Activated CD4-positive, alpha-beta memory T cell treated with anti-CD3 and anti-CD28 coated beads for 36 hours (primary cell): ENCODE results near the gene RGS9. TPM values are rescaled to one million over a fixed set of nuclear protein-coding genes. Genes with fewer than 3 reads are reported as not detected.

Experiments
- CTCF ChIA-PET: fragments of 350-600 bp; sonication (Branson Sonifier 250); formaldehyde crosslinking; loops from one replicate; lab custom pipeline; 2021; ENCODE audit warnings: antibody characterized with exemption, inconsistent platforms; lab: Charles Lee
- POLR2A ChIA-PET: fragments of 350-600 bp; sonication (Branson Sonifier 250); formaldehyde crosslinking; loops from one replicate; lab custom pipeline; 2021; ENCODE audit warnings: antibody characterized with exemption; lab: Charles Lee
- DNase-seq: peaks from one replicate; pipeline ENCODE4 v3.0.0-alpha.2; 2020
- H3K27ac Mint-ChIP-seq: one replicate; pipeline ENCODE4 v1.8.0; 2021; ENCODE audit warnings: mixed read lengths
- H3K27me3 Mint-ChIP-seq: one replicate; pipeline ENCODE4 v1.8.0; 2021; ENCODE audit warnings: mixed read lengths
- H3K36me3 Mint-ChIP-seq: one replicate; pipeline ENCODE4 v1.8.0; 2021; ENCODE audit warnings: mixed read lengths
- H3K4me1 Mint-ChIP-seq: one replicate; pipeline ENCODE4 v1.8.0; 2021; ENCODE audit warnings: low read depth, mixed read lengths
- H3K4me3 Mint-ChIP-seq: one replicate; pipeline ENCODE4 v1.8.0; 2021; ENCODE audit warnings: mild to moderate bottlenecking, mixed read lengths
- H3K9me3 Mint-ChIP-seq: one replicate; pipeline ENCODE4 v1.8.0; 2021; ENCODE audit warnings: mixed read lengths
- intact Hi-C: fragments of 100-400 bp; cut with micrococcal nuclease; formaldehyde crosslinking; loops from one replicate; pipeline ENCODE4 v1.15.1; 2023
- total RNA-seq, 2 experiments: library from RNA; stranded (reverse); gene quantifications; one replicate each; pipeline ENCODE4 v1.2.3, GENCODE V29; 2021

RGS9 gene
- total RNA-seq, 2 experiments from 2014 or later: 6.4 to 8.7 TPM

- no peak for DNase-seq
- Mint-ChIP-seq H3K4me1 (peaks cover 16% of the 10 kb centered on the region), H3K27ac (no peak overlapping the region), H3K27me3 (no peaks in the 10 kb centered on the region), H3K4me3 (no peak overlapping the region), H3K36me3 (no peaks in the 10 kb centered on the region), H3K9me3 (no peaks in the 10 kb centered on the region)
- intact Hi-C loops: no loop called here
- CTCF ChIA-PET: interaction anchor here (0.6 kb wide), 1 partner anchor 13 kb away, joined by 3 read pairs; no protein-coding TSS in a partner anchor
- POLR2A ChIA-PET: no interaction called here
Measured at GRCh38 chr17:65158622-65159021, 21.5 kb downstream of the RGS9 start.

DNA sequence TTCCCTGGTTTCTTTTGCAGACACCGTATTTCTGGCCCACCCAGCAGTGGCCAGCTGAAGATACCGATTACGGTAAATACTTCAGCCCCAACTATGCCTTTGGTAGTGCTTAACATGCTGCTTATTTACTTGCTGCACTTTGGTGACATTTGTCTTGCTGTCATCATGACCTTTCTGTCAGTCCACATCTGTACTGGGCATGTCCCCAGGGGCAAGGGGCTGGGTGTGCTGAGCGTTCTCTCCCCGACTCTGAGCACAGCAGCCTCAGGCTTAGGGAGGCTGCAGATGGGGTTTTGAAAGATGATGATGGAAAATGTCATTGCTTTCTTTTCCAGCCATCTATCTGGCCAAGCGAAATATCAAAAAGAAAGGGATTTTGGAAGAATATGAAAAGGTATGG, 23.3 kb downstream of the RGS9 start:
- ChIA-PET CTCF (interaction anchor here (0.7 to 0.9 kb wide), 2 partner anchors 23 to 30 kb away, joined by 3 read pairs; partner anchors contain the start of gene RGS9), POLR2A (no interaction called here)
- H3K27ac Mint-ChIP-seq: no peak overlapping the region
- H3K36me3 Mint-ChIP-seq: no peaks in the 10 kb centered on the region
- no peaks in the 10 kb centered on the region for H3K27me3 Mint-ChIP-seq
- peaks cover 17% of the 10 kb centered on the region for H3K4me1 Mint-ChIP-seq
- DNase-seq: no peak
- intact Hi-C loops: no loop called here
- H3K9me3 Mint-ChIP-seq: no peaks in the 10 kb centered on the region
- no peak overlapping the region for H3K4me3 Mint-ChIP-seq

DNA sequence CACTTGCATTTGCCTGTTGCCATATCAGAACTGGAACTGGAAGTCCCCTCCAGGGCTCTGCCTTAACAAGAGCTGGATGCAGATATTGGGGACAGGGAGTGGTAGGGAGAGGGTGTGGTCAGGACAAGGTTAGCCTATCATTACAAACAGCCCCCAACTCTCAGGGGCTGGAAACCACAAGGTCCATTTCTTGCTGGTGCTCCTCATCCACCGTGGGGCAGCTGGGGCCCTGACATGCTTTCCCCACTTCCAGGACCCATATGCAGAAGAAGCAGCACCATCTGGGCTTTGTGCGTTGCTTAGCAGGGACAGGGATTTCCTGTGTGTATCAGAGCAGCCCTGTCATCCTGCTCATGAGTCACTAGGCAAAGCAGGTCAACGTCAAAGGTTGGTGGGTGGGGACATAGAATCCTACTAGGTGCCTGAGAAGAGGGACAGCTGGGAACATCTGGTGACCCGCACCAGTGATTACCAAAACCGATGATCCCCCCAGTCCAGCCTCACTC, 26.9 kb downstream of the RGS9 start:
- DNase-seq: peak; percentile 81
- Mint-ChIP-seq H3K27me3 (no peaks in the 10 kb centered on the region), H3K9me3 (no peaks in the 10 kb centered on the region), H3K4me1 (peaks cover 14% of the 10 kb centered on the region), H3K36me3 (no peaks in the 10 kb centered on the region), H3K27ac (peak overlapping the region; percentile 51), H3K4me3 (no peak overlapping the region)
- intact Hi-C loops: loop anchor here (1.0 kb wide), 1 partner anchor 17 kb away; no protein-coding TSS in a partner anchor
- ChIA-PET CTCF (no interaction called here), POLR2A (interaction anchor here (0.9 to 1.6 kb wide), 3 partner anchors 9 to 17 kb away, joined by 4 to 6 read pairs (median 5); no protein-coding TSS in a partner anchor)

- ChIA-PET CTCF (interaction anchor here (0.7 kb wide), 1 partner anchor 26 kb away, joined by 3 read pairs; no protein-coding TSS in a partner anchor), POLR2A (no interaction called here)
- intact Hi-C loops: no loop called here
- Mint-ChIP-seq H3K36me3 (no peaks in the 10 kb centered on the region), H3K9me3 (no peaks in the 10 kb centered on the region), H3K27me3 (no peaks in the 10 kb centered on the region), H3K27ac (no peak overlapping the region), H3K4me3 (no peak overlapping the region), H3K4me1 (peaks cover 20% of the 10 kb centered on the region)
- no peak for DNase-seq
Measured at GRCh38 chr17:65166787-65167186, 29.6 kb downstream of the RGS9 start.

- Mint-ChIP-seq H3K36me3 (no peaks in the 10 kb centered on the region), H3K4me3 (no peak overlapping the region), H3K27me3 (no peaks in the 10 kb centered on the region), H3K27ac (no peak overlapping the region), H3K9me3 (no peaks in the 10 kb centered on the region), H3K4me1 (peaks cover 24% of the 10 kb centered on the region)
- ChIA-PET POLR2A (no interaction called here), CTCF (no interaction called here)
- intact Hi-C loops: no loop called here
- no peak for DNase-seq
Measured at GRCh38 chr17:65167566-65167965, 30.4 kb downstream of the RGS9 start.

DNA sequence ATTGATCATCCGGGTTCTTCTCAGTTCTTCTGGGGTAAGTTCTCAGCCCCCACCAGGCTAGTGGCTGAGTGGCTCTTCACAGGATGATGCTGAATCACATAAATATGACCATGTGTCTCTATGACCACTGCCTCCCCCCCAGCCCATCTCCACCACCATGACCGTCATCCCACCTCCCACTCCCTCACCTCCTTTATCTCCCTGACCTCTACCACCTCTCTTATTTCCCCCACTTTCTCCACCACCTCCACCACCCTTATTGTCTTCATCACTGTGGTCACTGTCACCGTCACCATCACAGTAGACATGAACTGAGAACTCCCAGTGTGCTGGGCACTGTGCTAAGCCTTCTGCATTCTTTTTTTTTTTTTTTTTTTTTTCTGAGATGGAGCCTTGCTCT, 32.5 kb downstream of the RGS9 start:
- Mint-ChIP-seq H3K4me1 (peaks cover 10% of the 10 kb centered on the region), H3K27ac (no peak overlapping the region), H3K9me3 (no peaks in the 10 kb centered on the region), H3K4me3 (no peak overlapping the region), H3K36me3 (no peaks in the 10 kb centered on the region), H3K27me3 (no peaks in the 10 kb centered on the region)
- intact Hi-C loops: no loop called here
- POLR2A ChIA-PET: no interaction called here
- DNase-seq: no peak
- CTCF ChIA-PET: no interaction called here

DNA sequence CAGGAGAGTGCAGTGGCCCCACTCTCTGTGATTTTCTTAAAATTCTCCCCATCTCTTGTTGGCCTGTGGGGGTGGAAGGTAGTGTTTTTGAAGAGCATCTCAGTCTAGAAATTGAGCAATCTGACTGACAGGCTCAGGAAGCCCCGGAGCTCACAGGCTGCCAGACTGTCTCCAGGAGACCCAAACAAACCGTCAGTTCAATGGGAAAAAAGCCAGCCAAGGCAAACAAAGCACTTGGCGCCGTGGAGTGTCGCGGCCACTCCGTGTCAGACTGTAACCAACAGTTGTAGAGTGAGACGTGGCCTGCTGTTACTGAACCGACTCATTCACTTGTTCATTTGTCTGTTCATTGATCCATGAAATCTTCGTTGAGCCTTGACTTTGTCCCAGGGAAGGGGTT, 33.7 kb downstream of the RGS9 start:
- no peak overlapping the region for H3K27ac Mint-ChIP-seq
- ChIA-PET POLR2A (no interaction called here), CTCF (interaction anchor here (1.1 kb wide), 1 partner anchor 34 kb away, joined by 3 read pairs; the partner anchor contains the start of gene RGS9)
- no peaks in the 10 kb centered on the region for H3K27me3 Mint-ChIP-seq
- intact Hi-C loops: no loop called here
- H3K36me3 Mint-ChIP-seq: no peaks in the 10 kb centered on the region
- H3K9me3 Mint-ChIP-seq: no peaks in the 10 kb centered on the region
- DNase-seq: no peak
- peaks cover 13% of the 10 kb centered on the region for H3K4me1 Mint-ChIP-seq
- H3K4me3 Mint-ChIP-seq: no peak overlapping the region

GRCh38 chr17:65171752-65172151, 34.6 kb downstream of the RGS9 start:
- ChIA-PET POLR2A (interaction anchor here (2.7 kb wide), 1 partner anchor 10 kb away, joined by 14 read pairs; no protein-coding TSS in a partner anchor), CTCF (interaction anchor here (1.1 to 1.2 kb wide), 3 partner anchors 13 to 71 kb away, joined by 3 read pairs; partner anchors contain the start of gene RGS9)
- Mint-ChIP-seq H3K4me3 (no peak overlapping the region), H3K27me3 (no peaks in the 10 kb centered on the region), H3K27ac (peak overlapping the region; percentile 20), H3K4me1 (peaks cover 20% of the 10 kb centered on the region), H3K36me3 (no peaks in the 10 kb centered on the region), H3K9me3 (no peaks in the 10 kb centered on the region)
- DNase-seq: no peak
- intact Hi-C loops: loop anchor here (2.0 kb wide), 2 partner anchors 49 to 197 kb away; no protein-coding TSS in a partner anchor

GRCh38 chr17:65172496-65173136, 35.4 kb downstream of the RGS9 start:
- Mint-ChIP-seq H3K9me3 (no peaks in the 10 kb centered on the region), H3K27ac (peak overlapping the region; percentile 40), H3K4me3 (no peak overlapping the region), H3K36me3 (no peaks in the 10 kb centered on the region), H3K4me1 (peaks cover 29% of the 10 kb centered on the region), H3K27me3 (no peaks in the 10 kb centered on the region)
- DNase-seq: no peak
- CTCF ChIA-PET: interaction anchor here (1.1 to 1.7 kb wide), 6 partner anchors 9 to 72 kb away, joined by 3 to 11 read pairs (median 4); partner anchors contain the start of gene RGS9
- intact Hi-C loops: loop anchor here (1.0 to 2.0 kb wide), 3 partner anchors 9 to 198 kb away; no protein-coding TSS in a partner anchor
- POLR2A ChIA-PET: interaction anchor here (0.6 to 2.7 kb wide), 6 partner anchors 8 to 116 kb away, joined by 3 to 14 read pairs (median 5); partner anchors contain the start of genes GNA13 and RGS9

DNA sequence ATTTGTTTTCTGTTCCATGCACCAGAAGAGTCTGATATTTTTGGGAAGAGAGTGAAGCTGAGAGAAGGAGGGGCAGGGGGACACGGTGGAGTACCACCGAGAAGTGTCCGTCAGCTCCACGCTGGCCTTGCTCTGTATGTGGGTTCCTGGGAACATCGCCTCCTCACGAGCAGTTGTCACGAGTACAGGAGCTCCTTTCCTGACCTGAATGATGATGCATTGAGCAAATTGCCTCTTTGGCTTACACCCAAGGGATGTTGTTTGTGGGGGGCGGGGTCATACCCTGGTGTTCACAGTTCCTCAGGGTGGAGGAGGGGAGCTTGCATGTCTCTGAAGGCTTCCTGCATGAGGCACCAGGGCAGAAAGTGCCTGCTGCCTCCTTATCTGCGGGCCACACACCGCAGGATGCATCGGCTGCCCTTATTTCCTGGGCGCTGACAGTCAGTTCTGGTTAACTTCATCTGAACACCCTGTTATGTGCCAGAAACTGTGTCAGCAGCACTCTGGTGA, 36.2 kb downstream of the RGS9 start:
- Mint-ChIP-seq H3K4me3 (no peak overlapping the region), H3K4me1 (peaks cover 34% of the 10 kb centered on the region), H3K27ac (no peak overlapping the region), H3K9me3 (no peaks in the 10 kb centered on the region), H3K27me3 (no peaks in the 10 kb centered on the region), H3K36me3 (no peaks in the 10 kb centered on the region)
- ChIA-PET POLR2A (interaction anchor here (0.6 to 2.7 kb wide), 7 partner anchors 8 to 117 kb away, joined by 3 to 14 read pairs (median 5); partner anchors contain the start of genes GNA13 and RGS9), CTCF (interaction anchor here (0.9 to 1.7 kb wide), 6 partner anchors 8 to 117 kb away, joined by 3 to 11 read pairs (median 4); partner anchors contain the start of genes GNA13 and RGS9)
- intact Hi-C loops: loop anchor here (1.0 to 2.0 kb wide), 3 partner anchors 8 to 199 kb away; no protein-coding TSS in a partner anchor
- DNase-seq: peak; percentile 91

DNA sequence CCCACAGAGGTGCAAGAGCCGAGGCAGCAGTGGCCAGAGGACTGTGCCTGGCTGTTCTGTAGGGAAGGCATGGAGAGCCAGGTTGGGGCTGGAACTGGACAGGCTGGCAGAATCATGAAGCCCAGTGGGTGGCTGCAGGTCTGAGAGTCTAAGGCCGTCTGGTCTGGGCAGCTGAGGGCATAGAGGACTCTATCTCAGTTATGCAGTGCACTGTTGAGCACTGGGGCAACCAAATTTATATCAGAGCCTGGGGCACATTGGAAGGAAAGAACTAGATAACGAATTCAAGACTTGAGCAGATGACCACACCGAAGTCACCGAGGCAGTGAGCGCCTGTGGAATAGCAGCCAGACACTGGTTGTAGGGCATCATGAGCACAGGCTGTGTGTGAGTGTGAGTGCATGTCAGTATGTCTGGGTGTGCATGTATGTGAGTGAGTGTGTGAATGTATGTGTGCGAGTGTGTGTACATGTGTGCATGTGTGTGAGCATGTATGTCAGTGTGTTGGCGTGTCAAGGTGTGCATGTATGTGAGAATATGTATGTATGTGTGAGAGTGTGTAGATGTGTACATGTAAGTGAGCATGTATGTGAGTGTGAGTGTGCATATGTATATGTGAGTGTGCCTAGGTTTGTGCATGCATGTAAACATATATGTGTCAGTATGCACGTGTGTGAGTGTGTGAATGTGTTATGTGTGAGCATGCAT, 37.0 kb downstream of the RGS9 start:
- intact Hi-C loops: loop anchor here (1.0 to 2.0 kb wide), 3 partner anchors 7 to 199 kb away; no protein-coding TSS in a partner anchor
- CTCF ChIA-PET: interaction anchor here (0.9 to 1.7 kb wide), 5 partner anchors 25 to 118 kb away, joined by 3 to 11 read pairs (median 3); partner anchors contain the start of genes GNA13 and RGS9
- DNase-seq: no peak
- Mint-ChIP-seq H3K27me3 (no peaks in the 10 kb centered on the region), H3K4me1 (peaks cover 41% of the 10 kb centered on the region), H3K36me3 (no peaks in the 10 kb centered on the region), H3K9me3 (no peaks in the 10 kb centered on the region), H3K4me3 (no peak overlapping the region), H3K27ac (no peak overlapping the region)
- POLR2A ChIA-PET: interaction anchor here (1.0 to 2.7 kb wide), 4 partner anchors 8 to 117 kb away, joined by 4 to 14 read pairs (median 5); partner anchors contain the start of gene GNA13
